NCI-H2081 (cell line): ENCODE measurements around the gene SNX21.
"Not testable (repeated sequence)": the region's sequence is repeated elsewhere in the genome, so short reads cannot be mapped to it uniquely, and the experiment has no call there.

ENCODE experiments used
- DNase-seq, 2 experiments: peaks; one replicate each; lab custom pipeline; 2025; lab: John Stamatoyannopoulos, UW

SNX21 gene, protein sequence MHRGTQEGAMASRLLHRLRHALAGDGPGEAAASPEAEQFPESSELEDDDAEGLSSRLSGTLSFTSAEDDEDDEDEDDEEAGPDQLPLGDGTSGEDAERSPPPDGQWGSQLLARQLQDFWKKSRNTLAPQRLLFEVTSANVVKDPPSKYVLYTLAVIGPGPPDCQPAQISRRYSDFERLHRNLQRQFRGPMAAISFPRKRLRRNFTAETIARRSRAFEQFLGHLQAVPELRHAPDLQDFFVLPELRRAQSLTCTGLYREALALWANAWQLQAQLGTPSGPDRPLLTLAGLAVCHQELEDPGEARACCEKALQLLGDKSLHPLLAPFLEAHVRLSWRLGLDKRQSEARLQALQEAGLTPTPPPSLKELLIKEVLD

DNA sequence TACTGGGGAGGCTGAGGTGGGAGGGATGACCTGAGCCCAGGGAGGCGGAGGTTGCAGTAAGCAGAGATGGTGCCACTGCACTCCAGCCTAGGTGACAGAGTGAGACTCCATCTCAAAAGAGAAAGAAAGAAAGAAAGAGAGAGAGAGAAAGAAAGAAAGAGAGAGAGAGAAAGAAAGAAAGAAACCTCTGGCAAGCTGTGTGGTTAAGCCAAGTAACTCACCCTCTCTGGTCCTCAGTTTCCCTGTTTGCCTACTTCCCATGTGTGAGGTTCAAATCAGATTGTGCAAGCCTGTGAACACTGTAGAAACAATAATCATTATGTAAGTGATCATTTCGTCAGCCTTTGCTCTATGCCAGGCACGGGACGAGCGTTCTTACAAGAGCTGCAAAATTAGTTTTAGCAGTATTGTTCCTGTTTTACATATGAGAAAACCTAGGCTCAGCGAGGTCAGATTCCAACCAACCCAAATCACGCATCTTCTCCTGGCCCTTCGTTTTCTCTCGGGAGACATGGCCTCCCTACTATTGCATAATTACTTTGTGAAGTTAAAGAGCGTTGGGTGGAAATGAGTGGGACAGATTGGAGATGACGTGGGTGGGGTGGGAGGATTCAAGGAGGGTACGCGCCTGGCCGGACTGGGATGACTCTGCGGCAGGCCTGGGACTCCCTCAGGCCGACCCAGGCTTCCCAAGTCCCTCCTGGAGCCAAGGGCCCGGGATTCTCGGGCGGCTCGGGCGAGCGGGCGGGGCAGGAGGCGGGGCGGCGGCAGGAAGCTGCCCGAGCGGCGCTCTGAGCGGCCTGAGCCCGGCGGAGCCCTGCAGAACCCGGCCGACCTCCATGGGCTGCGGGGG, at the start of gene SNX21:
Gene SNX21 (plus strand): TSS at position 770 of the 853 bp plus-strand sequence. CDS start 121 bp downstream, outside the sequence.
- DNase-seq, result peak; percentile 28 to 47

DNA sequence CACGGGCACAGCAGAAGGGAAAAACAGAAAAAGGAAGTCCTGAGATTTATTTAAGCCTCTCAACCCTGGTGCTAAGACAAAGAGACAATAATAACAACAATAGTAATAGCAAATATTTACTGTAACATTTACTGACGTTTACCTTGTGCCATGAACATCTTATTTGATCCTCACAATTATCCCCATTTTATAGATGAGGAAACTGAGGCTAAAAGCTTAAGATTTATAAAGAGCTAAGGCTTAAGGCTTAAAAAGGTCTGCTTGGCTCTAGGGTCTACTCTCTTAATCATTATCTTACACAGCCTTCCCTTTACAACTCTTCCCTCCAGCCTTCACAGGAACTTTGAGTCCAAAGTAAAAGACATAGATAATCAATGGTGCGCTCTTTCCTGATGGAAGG, 45.2 kb upstream of the SNX21 start:
- no peak for DNase-seq

DNA sequence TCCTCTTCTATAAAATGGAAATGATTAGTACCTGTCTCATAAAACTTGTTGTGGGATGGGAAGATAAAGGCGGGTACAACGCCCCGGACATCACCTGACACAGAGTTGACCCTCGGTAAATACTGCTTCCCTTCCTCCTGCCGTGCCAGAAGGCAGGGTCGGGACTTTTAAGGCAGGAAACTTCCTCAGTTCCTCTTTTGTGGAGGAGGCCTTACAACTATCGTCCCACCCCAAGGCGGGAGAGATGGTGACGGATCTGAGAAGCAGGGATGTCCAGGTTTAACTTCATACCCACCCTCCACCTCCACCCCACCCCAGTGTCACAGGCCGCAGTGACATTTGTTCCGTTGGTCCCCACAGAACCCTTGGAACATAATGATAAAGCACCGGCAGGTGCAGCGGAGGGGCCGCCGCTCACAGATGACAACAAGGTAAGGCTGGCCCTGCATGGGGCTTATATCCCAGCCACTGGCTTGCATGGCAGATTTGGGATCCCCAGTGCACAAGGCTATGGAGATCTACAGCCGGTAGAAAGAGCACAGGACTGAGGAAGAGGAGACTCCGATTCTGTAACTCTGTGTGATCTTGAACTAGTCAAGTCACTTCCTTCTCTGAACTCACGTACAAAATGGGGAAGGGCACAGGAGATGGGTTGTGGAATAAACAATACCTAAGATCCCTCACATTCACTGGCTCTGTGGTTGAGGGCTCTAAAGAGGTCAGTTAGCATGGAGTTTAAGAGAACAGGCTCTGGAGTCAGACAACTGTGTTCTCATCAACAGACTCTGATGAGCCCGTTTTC, 41.1 kb upstream of the SNX21 start:
- DNase-seq, result no peak

DNA sequence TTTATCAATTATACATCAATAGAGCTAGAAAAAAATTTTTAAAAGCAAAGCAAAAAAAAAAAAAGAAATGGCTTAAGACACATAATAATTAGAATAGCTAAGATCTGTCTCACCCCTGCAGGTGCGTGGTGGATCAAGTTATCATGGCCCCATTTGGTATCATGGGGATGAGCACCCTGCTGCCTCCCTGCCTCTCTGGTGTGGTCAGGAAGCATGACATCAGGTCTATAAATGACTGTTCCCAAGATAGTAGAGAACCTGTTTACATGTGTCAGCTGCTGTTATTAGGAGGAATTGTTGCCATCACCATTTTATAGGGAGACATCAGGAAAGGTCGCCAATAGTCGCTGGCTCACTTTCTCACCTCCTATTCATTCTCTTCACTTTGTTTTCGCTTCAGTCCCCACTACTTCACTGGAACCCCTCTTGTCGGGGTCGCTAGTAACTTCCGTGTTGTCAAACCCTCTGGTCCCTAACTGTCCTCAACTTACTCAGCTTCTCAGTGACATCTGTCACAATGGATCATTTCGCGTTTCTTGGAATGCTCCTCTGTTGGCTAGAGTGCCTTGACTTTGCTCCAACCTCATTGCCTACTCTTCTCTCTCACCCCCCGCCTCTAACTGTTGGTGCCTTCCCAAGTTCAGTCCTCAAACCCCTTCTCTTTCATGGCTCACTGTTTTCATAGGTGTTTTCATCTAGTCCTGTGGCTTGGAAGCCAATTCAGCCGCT, 37.1 kb upstream of the SNX21 start:
- DNase-seq, result no peak

DNA sequence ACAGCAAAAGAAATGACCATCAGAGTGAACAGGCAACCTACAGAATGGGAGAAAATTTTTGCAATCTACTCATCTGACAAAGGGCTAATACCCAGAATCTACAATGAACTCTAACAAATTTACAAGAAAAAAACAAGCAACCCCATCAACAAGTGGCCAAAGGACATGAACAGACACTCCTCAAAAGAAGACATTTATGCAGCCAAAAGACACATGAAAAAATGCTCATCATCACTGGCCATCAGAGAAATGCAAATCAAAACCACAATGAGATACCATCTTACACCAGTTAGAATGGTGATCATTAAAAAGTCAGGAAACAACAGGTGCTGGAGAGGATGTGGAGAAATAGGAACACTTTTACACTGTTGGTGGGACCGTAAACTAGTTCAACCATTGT, 36.1 kb upstream of the SNX21 start:
- not testable (repeated sequence) for DNase-seq

DNA sequence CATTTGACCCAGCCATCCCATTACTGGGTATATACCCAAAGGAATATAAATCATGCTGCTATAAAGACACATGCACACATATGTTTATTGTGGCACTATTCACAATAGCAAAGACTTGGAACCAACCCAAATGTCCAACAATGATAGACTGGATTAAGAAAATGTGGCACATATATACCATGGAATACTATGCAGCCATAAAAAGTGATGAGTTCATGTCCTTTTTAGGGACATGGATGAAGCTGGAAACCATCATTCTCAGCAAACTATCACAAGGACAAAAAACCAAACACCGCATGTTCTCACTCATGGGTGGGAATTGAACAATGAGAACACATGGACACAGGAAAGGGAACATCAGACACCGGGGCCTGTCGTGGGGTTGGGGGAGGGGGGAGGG, 35.6 kb upstream of the SNX21 start:
- not testable (repeated sequence) for DNase-seq

DNA sequence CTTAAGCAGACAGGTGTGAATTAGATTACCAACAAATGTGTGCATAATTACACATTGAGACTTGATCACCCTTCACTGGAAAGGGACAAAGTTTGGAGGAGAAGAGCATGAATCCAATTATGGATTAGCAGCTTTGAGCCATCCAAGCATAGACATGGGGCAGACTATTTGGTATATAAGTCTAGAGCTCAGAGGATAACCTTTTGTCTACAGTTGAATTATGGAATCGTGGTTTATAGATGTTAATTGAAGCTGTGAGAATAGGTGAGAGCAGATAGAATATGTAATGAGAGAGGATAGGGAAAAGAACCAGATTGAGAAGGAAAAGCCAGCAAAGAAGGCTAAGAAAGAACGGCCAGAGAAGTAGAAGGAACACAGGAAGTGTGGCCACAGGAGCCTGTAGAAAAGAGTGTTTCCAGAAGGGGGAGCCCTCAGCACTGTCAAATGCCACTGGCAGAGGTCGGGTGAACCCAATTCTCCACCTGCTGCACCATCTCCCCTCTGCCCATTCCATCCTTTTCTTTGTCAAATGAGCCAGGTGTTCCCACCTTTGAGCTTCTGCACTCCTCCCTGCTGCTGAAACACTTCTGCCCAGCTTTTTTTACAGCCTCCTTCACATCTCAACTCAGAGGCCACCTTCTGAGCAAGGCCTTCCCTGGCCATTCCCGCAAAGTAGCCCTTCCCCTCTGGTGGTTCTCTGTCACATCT, 34.5 kb upstream of the SNX21 start:
- peak; percentile 76 to 77 for DNase-seq

DNA sequence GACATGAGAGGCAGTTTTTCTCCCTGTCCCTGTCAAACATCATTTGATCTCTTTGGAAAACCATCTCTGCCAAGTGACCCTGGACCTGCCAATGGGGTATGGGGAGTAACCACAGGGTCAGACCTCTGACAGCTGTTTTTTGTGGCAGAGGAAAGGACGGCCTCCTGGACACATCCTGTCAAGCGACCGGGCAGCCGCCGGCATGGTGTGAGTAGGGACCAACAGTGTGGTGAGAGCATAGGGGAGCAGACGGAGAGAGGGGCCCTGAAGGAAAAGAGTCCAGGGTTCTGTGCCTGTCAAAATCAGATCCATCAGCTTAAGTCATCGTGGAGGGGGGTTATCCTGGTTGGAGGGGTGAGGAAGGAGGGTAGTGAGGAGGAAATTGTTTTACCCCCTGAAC, 31.7 kb upstream of the SNX21 start:
- DNase-seq, result no peak

DNA sequence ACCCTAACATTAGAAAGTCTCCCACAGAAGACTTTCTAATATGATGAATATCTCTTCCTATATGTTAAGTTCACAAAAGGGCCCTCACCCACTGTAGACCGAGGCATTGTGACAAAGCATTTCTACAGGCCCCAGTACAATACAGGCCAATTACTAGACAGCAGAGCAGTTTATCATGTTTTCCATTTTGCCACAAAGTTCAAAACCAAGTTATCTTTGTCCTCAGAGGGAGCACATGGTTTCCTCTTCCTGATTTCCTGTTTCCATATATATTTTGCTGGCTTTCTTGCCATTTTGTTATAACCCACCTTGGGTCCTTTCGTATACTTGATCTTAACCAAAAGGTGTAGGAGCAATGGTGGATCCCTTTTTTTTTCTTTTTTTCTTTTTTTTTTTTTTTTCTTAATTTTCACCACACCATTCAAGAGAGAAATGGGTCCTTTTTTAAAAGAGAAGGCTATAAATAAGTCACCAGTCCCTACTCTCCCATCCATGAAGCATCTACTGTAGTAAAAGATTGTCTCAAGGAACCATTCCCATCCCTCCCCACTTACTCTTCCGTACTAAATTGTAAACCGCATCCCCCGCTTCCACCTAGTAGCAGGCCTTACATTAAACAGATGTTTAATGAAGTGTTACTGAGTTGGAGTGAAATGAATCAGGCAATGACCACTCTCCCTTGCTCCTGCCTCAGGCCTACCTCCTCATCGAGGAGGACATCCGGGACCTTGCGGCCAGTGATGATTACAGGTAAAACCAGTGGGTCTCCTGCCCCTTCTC, 23.2 kb upstream of the SNX21 start:
- no peak for DNase-seq

DNA sequence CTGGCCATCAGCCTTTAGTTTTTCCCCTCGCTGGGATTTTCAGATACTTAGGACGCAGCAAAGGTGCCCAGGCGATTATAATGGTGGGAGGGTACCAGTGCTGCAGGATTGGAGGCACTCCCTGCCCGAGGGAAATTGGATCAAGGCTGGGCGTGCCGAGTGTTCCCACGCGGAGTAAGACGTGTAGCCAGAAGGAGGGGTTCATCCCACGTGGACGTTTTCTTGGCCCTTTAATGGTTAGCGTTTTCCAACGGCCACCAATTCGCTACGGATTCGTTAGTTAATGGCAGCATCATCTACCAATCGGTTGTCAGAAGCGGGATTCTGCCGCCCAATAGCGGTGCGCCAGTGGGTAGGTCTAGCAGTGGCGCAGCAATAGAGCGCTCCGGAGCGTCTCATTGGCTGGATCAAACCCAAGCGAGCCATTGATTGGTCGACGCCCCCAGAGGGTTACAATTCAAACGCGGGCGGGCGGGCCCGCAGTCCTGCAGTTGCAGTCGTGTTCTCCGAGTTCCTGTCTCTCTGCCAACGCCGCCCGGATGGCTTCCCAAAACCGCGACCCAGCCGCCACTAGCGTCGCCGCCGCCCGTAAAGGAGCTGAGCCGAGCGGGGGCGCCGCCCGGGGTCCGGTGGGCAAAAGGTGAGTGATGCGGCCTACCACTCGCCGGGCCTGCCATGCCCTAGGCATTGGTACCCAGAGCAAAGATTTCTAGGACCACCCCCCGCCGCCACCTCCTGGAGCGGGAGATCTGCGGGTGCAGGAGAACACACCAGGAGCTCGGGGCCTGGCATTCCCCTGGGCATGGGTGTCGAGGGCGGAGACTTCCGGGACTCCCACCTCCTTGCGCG, 21.2 kb upstream of the SNX21 start, which contains the start of gene UBE2C:
Gene UBE2C (plus strand): TSS at position 488 of the 849 bp plus-strand sequence. CDS start 52 bp downstream, at position 540.
- peak; percentile 98 to 100 for DNase-seq

DNA sequence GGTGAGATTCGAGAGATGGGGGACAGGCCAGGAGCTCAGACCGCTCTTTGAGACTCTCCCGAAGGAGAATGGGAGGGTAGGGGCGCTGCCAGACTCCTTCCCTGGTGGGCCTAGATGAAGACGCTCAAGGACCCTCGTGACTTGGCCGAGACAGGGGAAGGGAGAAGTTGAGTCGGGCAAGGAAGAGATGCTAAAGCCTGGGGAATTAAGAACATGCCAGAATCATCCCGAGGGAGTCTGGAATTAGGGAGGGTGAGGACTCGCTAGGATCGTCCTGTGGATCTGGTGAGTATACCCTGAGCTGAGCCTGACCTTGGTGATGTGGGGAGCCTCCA, 20.6 kb upstream of the SNX21 start:
- DNase-seq, result no peak

DNA sequence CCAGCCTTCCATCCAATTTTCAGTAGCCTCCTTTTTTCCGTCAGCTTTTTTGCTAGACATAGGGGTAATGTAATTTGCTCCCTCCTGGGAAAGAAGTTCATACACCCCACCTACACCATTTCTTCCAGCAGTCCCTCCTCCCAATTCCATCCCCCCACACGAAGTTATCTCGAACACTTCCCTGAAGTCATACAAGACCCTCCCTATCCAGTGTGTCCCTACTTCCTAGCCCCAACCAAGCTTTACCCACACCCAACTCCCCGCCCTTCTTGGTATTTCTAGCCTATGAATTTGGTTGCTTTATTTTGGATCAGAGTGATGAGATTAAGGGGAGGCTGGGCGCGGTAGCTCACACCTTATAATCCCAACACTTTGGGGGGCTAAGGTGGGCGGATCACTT, 20.1 kb upstream of the SNX21 start:
- no peak for DNase-seq

DNA sequence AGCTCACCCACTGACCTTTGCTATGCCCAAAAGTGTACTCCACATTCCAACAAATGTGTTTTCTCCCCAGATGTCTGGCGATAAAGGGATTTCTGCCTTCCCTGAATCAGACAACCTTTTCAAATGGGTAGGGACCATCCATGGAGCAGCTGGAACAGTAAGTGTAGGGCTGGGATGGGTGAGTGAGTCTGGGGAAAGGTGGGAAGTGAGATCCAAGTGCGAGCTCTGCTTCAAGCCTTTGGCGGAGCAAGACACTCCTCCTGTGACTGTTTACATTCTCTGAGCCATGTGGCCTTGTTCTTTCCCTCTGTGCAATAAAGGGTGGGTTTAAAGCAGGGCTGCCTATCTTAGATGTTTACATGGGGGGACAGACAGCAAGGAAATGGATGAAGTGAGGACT, 19.3 kb upstream of the SNX21 start:
- DNase-seq, result no peak

DNA sequence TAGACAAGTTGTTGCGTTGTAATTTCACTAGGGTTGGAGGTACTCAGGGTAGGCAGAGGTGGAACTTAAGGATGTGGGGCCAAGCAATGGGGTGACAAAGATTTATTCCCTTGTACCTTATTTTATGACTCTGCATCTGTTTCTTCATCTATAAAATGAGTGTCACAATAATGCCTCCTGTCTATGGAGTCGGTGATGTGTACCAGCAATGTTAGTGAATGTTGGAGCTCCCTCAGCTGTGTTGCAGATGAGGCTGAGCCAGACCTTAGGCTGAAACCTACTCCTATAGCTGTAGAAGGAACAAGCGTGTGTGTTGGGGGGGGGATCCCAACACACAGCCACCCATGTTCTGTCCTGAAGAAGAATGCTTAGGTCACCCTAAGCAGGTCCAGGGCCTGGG, 16.6 kb upstream of the SNX21 start:
- DNase-seq, result no peak

DNA sequence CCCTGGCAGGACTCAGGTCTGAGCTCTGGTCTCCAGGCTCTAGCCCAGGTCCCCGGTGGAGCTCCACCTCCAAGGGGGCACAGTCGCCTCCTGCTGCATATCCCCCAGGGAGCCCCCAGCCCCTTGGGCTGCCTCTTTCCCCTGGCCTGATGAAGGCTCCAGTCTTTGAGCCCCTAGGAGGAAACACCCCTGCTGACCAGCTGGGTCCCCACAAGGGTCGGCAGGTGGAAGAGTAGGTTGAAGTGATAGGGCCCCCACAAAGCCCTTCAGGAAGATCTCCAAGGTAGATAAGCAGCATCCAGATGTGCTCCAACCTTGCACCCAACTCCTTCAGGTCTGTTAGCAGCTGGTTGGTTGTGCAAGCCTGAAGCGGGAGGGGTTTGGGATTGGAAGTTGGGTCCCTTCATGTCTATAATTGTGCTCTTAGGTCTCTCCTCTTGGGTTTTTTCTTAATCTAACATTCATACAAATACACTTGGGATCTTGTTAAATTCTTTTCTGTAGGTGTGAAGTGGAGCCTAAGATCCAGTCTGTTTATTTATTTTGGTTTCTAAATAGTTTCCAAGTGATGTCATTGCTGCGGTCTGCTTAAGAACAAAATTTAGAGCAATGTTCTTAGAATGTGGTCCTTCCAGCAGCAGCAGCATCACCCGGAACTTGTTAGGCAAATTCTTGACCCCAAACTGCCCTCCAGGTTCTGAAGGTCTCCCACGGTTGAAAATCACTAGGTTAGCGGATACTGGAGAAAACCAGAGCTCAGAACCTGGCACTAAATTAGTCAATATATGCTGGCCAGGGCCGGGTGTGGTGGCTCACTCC, 16.0 kb upstream of the SNX21 start:
- DNase-seq, result no peak

DNA sequence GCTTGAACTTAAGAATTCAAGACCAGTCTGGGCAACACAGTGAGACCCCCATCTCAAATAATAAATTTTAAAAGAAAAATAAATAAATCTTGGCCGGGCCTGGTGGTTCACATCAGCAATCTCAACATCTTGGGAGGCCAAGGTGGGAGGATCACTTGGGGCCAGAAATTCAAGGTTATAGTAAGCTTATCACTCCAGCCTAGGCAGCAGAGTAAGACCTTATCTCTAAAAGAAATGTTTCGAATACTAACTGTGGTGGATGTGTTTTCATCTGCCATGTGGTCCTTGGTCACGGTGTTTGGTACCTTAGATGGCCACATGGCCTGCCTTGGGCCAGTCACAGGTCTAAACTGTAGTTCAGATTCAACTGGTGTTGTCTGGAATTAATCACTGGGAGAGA, 15.4 kb upstream of the SNX21 start:
- no peak for DNase-seq

DNA sequence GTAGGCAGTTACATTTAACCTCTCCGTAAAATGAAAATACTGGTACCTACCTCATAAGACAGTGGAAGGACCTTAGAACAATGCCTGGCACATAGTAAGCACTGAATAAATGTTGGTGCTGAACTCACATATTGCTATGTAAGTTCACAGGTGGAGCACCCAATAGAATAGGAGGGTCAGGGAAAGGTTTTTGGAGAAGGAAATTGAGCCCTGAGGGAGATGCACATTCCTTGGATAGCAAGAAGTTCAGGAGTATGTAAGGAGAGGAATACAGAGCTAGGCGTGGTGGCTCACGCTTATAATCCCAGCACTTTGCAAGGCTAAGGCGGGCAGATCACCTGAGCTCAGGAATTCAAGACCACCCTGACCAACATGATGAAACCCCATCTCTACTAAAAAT, 14.1 kb upstream of the SNX21 start:
- no peak for DNase-seq

DNA sequence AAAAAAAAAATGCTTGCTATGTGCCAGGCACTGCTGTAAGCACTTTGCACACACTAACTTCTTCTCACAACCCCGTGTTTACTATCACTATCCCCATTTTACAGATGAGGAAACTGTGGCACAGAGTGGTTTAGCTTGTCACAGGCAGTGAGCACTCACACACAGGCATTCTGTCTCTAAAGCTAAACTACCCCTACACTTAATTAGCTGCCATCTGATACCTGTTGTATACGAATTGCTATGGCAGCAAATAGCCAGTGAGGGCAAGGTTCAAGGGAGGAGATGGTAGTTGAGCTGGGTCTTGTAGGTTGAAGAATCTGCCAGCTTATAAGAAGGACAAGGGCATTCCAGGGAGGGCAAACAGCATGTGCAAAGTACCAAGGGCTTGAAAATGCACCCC, 11.7 kb upstream of the SNX21 start:
- DNase-seq, result no peak
